Esophagus squamous epithelium (tissue), 4 donors: Measurements from ENCODE around the gene PLCB1.

Source experiments
- POLR2A ChIP-seq, 4 donors: fragments of 450-650 bp; IDR thresholded peaks; one replicate each; pipeline ENCODE4 v1.6.1; 2017; ENCODE audit warnings: antibody characterized with exemption in 4 of 4, mild to moderate bottlenecking in 4 of 4, moderate library complexity in 3 of 4
- TF ChIP-seq, protein P1 (sequence below), 6 experiments: fragments of 450-650 bp in 4 of 6; fragments of 200-600 bp in 2 of 6; sonication (generic) in 2 of 6; IDR thresholded peaks; one replicate each; pipeline ENCODE4 v1.5.1; 2016 to 2019; ENCODE audit warnings: antibody characterized with exemption in 6 of 6, mild to moderate bottlenecking in 4 of 6, moderate library complexity in 4 of 6

DNA sequence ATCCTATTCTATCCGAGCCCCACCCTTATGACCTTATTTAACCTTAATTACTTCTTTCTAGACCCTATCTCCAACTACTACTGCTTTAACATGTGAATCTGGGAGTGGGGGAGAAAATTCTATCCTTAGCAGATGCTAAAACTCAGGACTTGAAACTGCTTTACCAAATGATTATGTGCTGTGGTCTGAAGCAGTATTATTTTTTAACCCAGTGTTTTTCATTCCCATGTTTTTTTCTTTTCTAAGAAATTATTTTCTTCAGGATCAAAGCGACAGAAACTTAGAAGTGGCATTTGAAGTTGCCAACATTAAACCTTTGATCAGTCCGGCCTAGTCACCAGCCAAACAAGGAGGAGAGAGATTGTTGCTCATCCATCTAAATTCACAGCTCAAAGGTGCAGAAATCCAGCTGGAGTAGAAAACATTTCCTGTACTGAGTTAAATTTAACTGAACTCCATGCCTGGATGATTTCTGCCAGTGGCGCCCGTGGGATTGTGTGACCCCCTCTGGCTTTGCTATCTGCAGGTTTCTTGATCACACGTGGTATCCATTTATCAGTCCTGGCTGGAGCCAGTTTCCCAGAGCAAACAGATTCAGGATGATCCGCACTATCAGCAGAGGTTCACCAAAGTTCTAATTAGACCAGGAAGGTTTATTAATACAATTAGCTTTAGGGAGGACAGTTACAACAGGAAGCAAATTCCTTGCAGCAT is 300.5 kb downstream of the PLCB1 start:
- no peak for TF ChIP-seq POLR2A (IDR thresholded peaks at IDR 0.05)
- TF ChIP-seq, protein P1, sequence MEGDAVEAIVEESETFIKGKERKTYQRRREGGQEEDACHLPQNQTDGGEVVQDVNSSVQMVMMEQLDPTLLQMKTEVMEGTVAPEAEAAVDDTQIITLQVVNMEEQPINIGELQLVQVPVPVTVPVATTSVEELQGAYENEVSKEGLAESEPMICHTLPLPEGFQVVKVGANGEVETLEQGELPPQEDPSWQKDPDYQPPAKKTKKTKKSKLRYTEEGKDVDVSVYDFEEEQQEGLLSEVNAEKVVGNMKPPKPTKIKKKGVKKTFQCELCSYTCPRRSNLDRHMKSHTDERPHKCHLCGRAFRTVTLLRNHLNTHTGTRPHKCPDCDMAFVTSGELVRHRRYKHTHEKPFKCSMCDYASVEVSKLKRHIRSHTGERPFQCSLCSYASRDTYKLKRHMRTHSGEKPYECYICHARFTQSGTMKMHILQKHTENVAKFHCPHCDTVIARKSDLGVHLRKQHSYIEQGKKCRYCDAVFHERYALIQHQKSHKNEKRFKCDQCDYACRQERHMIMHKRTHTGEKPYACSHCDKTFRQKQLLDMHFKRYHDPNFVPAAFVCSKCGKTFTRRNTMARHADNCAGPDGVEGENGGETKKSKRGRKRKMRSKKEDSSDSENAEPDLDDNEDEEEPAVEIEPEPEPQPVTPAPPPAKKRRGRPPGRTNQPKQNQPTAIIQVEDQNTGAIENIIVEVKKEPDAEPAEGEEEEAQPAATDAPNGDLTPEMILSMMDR (IDR thresholded peaks at IDR 0.05): no peak
